HG03066 (cell line): ENCODE data around the gene SLIT1.
A peak's percentile ranks its signal among the peaks of the same experiment; 100 is the strongest.
"Not testable (repeated sequence)": the region's sequence is repeated elsewhere in the genome, so short reads cannot be mapped to it uniquely, and the experiment has no call there.

Experiments
- ATAC-seq: cut with Tn5 transposase; IDR thresholded peaks from one replicate; pipeline ENCODE4 v1.9.1; 2021; ENCODE audit warnings: low read depth; ENCODE audit not compliant: unreplicated experiment

Gene SLIT1

DNA sequence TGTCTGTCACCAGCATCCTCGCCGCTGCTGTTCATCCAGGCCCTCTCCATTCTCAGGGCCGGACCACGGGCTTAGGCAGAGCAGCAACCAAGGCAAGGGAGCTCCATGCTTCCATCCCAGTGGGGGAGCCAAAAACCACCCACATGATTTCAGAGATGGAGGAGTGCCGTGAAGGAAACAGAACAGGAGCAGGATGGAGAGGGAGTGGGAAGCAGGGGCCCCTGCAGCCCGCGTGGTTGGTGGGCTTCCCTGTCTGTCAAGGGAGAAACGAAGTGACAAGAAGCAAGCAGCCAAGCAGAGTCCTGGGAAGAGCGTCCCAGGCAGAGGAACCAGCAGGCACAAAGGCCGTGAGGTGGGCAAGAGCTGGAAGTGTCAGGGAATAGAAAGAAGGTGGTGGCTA lies 95.7 kb downstream of the SLIT1 start:
- no peak for ATAC-seq

- no peak for ATAC-seq
Observed at GRCh38 chr10:97089209-97089870, 96.4 kb downstream of the SLIT1 start.

- ATAC-seq = no peak
Observed at GRCh38 chr10:97087296-97087695, 98.5 kb downstream of the SLIT1 start.

GRCh38 chr10:97086530-97086929 lies 99.2 kb downstream of the SLIT1 start:
- ATAC-seq = no peak

GRCh38 chr10:97083228-97083829 lies 102.4 kb downstream of the SLIT1 start:
- ATAC-seq = no peak

- ATAC-seq = not testable (repeated sequence)
Observed at GRCh38 chr10:97082575-97082974, 103.2 kb downstream of the SLIT1 start.

- ATAC-seq = no peak
Observed at GRCh38 chr10:97081621-97082235, 104.0 kb downstream of the SLIT1 start.

DNA sequence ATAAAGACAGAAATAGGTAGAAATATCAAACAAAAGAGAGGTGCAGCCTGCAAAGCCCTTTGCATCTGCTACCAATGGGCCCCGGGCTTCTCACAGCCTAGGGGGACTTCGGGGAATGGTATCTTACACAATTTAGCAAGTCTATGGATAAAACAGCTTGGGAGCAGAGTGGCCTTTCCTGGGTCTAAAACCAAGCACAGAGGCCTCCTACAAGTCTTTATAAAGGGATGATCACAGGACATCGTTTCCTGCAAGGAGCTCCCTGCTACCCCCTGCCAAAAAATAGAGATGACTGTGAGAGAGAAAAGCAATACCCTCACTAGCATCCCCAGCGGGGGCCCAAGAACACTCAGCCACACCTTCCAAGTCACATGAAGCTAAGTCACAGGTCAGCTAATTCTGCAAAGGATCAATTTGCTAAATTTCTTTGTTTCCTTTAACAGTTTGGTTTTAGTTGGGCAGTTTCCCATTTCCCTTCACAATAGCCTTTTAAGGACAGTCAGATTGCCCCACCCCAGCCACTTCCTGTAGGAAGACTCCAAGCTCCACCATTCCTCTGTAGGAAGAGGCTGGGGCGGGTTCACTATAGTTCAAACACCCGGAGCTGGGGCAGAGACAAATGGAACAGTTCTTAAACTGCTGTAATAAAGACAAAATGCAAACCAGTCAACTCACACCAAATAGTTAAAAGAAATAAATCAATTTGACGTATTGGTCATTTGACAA lies 105.5 kb downstream of the SLIT1 start:
- ATAC-seq = no peak

- no peak for ATAC-seq
Observed at GRCh38 chr10:97079448-97079847, 106.3 kb downstream of the SLIT1 start.

- ATAC-seq = no peak
Observed at GRCh38 chr10:97078938-97079445, 106.8 kb downstream of the SLIT1 start.

GRCh38 chr10:97078261-97078937 lies 107.4 kb downstream of the SLIT1 start:
- no peak for ATAC-seq

DNA sequence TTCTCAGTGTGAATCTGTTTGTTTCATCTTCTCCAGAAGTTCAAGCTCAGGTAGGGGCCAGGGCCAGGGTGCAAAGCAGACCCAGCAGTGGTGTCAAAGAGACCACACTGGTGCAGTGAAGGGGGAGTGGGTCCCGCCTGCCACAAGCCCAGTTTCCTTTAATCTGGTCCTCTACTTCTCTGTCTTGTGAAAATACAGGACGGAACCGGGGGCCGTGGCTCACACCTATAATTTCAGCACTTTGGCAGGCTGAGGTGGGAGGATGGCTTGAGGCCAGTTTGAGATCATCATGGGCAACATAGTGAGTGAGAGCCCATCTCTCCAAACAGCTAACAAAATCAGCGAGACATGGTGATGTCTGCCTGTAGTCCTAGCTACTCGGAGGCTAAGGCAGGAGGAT lies 109.0 kb downstream of the SLIT1 start:
- ATAC-seq = no peak

DNA sequence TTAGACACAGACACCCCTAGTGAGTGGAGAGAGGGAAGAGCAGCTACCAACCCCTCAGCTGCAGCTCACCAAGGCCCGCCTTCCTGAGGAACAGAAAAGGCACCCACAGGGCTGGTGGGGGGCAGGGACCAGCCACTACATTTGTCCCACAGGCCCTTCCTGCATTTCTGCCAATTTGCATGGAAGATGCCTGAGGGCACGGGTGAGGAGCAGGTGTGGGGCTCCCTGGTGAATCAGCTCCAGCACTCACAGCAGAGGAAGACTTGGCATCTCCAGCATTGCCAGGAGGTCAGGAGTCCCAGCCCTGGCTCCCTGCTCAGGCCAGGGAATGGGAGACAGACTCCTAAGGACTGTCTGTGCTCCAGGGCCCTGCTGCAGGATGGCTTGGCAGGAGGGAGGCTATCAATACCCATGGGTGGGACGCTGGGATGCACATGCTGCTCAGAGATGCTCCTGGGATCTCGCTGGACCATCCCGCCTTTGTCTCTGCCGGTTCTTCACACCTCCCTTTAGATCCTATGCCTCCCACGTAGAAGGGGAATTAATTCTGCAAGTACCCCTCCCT lies 109.7 kb downstream of the SLIT1 start:
- ATAC-seq = no peak

DNA sequence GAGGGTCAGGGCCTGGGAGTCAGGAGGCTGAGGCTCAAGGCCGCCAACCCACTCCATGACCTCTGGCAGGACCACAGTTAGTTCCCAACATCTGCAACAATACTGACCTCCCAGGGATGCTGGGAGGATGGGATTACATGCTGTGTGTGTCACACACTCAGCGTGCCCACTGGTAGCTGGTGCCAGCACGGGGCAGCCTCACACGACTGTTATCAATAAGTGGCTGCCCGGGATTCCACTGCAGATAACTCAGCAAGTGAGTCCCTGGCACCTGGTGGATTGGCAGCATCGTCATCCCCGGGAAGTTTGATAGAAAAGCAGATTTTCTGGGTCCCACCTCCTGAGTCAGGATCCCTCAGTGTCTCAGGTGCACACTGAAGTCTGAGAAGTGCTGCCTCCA lies 110.3 kb downstream of the SLIT1 start:
- ATAC-seq = no peak

DNA sequence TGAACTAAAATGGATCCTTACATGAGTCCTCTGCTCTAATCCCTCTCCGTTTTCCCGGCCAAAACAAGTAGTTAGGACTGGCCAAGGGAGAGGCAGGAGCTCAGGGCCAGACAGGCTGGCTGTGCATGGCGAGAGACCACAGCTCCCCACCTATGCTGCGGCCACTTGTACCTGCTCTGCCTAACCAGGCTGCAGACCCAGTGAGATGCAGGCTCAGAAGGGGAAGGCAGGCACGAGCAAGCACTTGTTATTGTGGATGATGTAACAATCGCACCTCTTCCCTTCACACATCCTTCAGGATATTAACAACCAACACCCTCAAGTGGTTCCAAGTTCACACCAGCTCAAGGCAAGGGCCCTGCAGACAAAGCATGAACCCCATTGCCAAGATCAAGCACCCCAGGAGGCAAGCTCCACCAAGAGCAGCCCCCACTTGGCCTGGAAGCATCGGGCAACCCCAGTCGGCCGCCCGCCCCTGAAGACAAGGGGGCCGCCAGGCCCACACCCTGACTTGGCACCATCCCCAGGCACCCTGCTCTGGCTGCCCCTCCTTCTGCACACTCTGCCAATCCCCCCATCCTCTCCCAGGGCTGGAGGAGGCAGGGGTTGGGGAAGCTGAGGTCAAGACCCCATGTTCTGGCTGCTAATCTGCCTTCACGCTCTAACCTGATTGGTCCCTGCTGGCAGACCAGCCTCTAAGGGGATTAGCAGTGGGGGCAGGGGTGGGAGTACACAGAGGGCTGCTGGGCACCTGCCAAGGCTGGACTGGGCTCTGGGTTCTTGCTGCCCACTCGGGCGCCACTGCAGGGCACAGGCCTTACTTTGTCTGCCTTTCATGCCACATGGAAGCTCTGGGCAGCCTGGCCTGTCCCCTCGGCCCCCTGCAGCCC lies 111.3 kb downstream of the SLIT1 start:
- no peak for ATAC-seq

GRCh38 chr10:97072851-97073665 lies 112.7 kb downstream of the SLIT1 start:
- ATAC-seq = peak; percentile 54

DNA sequence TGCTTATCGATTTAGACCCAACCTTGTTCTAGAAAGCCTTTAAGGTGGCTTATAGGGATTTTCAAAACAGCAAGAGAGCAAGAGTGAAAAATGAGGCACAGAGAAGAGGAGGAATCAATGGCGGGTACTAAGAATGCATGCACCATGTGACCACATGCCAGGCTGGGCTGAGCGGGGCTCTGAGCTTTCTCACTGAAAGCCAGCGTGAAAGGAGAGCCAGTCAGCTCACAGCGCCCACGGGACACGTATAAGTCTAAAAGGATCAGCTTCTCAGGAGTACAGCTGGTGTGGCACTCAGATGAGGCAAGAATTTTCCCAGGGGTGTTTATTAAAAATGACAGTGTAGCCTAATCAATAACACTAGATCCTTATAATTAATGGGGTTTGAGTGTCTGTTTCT lies 114.3 kb downstream of the SLIT1 start:
- ATAC-seq = no peak

DNA sequence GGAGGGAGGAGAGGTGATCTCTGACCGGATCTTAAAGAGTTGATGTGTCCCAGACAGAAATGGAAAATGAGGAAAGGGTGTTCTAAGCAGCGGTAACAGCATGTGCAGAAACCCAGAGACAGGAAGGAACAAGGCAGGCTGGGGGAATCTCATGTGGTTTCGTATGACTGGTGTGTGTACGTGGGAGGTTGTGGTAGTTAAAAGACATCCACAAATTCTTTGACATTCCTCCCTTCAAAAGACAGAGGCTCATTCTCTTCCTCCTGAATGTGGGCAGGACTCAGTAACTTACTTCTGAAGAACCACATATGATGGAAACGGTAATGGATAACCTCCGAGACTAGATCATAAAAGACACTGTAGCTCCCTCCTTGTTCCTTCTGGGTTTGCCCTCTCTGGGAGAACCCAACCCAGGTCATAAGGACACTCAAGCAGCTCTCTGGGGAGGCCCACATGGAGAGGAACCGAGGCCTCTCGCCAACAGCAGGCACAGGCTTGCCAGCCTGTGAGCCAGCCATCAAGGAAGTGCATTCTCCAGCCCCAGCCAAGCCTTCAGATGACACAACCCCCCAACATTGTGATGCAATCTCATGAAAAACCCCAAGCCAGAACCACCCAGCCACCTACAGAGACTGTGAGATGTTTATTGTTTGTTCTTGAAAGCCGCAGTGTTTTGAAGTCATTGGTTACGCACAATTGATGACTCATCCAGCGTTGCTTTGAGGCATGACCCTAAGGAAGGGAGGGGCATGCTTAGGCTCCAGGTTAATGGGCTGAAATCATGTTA lies 116.0 kb downstream of the SLIT1 start:
- no peak for ATAC-seq
